G401.6 (cell line): ENCODE results near the gene WDTC1.
A peak's percentile ranks its signal among the peaks of the same experiment; 100 is the strongest.
"Not testable (repeated sequence)": the region's sequence is repeated elsewhere in the genome, so short reads cannot be mapped to it uniquely, and the experiment has no call there.

ENCODE experiments used
- FAIRE-seq: peaks from 2 replicates; lab custom pipeline; 2012; peaks lifted over from hg19 to GRCh38; lab: Jason Lieb, UNC

Gene WDTC1, protein sequence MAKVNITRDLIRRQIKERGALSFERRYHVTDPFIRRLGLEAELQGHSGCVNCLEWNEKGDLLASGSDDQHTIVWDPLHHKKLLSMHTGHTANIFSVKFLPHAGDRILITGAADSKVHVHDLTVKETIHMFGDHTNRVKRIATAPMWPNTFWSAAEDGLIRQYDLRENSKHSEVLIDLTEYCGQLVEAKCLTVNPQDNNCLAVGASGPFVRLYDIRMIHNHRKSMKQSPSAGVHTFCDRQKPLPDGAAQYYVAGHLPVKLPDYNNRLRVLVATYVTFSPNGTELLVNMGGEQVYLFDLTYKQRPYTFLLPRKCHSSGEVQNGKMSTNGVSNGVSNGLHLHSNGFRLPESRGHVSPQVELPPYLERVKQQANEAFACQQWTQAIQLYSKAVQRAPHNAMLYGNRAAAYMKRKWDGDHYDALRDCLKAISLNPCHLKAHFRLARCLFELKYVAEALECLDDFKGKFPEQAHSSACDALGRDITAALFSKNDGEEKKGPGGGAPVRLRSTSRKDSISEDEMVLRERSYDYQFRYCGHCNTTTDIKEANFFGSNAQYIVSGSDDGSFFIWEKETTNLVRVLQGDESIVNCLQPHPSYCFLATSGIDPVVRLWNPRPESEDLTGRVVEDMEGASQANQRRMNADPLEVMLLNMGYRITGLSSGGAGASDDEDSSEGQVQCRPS

DNA sequence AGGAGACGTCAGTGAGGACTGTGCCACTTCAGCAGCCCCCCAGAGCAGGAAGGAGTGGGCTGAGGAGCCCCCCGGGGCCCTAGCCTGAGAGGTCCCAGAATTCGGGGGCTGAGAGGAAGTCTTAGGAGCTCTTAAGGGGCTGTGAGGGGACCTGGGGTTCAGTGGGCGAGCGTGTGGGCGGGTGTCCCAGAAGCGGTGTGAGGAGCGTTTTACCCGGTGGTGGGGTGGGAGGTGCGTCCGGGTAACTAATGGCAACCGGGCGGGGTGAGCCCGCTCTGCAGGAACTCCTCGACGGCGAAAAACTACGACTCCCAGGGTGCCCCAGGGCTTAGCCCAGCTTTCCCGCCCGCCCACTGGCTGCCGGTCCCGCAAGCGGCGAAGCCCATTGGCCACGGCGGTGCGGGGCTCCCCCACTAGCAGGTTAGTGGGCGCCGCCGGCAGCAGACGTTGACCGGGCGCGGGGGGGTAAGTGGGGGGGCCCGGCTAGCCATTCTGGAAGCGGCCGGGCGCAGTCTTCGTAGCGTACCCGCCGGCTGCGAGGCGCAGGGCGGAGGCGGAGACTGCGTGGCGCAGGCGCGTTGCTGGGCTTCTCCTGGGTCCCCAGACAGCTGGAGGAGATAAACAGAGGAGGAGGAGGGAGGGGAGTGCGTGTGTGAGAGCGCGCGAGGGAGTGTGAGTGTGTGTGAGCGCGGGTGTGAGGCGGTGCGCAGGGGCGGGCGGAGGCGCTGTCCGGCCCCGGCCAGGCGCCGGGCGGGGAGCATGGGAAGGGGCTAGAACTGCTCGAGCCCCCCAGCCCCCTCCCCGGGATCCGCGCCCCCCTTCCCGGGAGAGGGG is at the start of gene WDTC1:
TSS of gene WDTC1 (plus strand) at position 584 of the 834 bp plus-strand sequence. CDS start 26,423 bp downstream, outside the sequence.
- FAIRE-seq = peak; percentile 95

DNA sequence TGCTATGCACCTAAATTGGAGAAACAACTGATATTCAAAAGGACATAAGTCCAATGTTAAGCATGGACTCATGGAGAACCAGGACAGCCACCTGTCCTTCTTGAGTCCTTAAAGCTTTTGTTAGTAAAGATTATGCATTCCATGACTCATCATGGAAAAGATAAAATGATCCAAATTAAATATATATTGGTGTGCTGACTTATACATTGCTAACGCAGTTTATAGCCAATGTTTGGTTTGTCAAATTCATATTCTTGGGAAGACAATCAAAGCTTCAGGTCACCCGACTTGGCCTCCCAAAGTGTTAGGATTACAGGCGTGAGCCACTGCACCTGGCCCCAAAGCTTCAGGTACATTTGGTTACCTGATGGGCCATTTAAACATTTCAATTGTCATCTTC is 49.8 kb upstream of the WDTC1 start:
- FAIRE-seq = not testable (repeated sequence)

DNA sequence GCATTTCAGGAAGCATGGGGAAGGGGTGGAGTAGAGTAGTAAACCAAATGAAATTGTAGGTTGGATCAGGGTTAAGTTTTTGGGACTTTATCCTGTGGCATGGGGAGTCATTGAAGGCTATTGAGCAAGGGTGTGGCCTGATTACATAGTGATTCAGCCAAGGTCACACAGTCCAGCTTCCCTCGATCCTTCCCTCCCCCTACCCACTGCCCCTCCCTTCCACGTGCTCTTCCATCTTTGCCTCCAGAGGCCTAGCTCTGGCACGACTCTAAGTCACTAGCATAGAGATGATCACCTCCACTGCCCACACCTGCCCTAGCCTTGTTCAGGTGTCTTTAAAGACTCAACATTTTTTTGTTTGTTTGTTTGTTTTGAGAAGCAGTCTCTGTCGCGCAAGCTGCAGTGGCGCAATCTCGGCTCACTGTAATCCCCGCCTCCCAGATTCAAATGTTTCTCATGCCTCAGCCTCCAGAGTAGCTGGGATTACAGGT is 42.3 kb upstream of the WDTC1 start:
- no peak for FAIRE-seq

DNA sequence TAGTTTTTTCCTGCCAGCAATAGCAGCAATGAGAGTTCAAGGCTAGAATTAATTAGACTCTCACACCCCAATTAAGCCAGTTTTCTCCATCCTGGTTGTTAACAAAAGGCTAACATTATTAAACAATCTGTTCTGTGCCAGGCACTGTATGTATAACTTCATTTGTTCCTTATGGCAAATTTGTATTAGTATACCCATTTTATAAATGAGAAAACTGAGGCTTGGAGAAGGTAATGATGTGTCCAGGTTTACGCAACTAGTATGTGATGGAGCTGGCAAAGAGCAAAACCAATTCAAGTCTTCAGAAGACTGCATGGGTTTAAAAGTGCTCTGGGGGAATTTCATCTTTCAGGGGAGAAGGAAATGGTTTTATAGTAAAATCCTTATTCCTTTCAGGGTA is 41.2 kb upstream of the WDTC1 start:
- FAIRE-seq = no peak

DNA sequence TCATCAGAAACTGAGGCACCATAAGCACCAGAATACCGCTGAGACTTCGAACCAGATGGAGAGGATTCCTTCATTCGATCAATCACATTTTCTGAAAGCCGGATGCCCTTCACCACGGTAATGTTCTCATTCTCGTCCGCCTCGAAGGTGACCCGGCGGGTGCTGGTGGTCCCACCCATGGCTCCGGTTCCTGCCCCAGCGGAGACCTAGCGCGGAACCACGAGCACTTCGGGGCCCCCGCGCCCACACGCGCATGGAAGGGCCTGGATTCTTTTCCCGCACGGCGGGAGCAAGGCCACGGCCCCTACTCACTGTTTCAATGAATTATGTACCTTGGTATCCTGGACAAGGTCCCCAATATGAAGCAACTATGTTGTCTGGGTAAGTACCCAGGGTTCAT is 33.1 kb upstream of the WDTC1 start:
- FAIRE-seq = no peak

DNA sequence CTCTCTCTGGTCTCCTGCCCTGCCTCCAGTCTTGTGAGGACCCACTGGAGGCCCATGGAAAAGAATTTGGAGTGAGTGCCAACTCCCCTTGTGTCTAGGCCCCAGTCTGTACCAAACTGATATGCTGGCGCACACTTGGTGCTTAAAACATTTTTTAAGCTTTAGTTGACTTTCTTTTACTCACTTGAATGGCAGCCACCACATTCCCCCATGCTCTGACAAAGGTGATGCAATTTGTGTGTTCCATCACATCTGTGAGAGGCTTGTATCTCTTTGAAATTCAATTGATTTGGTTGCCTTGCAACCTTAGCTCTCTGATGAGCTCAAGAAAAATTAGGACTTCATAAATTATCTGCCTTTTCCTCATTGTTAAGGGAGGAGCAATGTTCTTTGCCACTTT is 30.5 kb upstream of the WDTC1 start:
- no peak for FAIRE-seq

DNA sequence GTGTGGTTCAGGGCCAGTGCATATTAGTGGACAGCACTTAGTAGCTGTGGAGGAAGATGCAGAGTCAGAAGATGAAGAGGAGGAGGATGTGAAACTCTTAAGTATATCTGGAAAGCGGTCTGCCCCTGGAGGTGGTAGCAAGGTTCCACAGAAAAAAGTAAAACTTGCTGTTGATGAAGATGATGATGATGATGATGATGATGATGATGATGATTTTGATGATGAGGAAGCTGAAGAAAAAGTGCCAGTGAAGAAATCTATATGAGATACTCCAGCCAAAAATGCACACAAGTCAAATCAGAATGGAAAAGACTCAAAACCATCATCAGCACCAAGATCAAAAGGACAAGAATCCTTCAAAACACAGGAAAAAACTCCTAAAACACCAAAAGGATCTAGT is 27.2 kb upstream of the WDTC1 start:
- FAIRE-seq = not testable (repeated sequence)

DNA sequence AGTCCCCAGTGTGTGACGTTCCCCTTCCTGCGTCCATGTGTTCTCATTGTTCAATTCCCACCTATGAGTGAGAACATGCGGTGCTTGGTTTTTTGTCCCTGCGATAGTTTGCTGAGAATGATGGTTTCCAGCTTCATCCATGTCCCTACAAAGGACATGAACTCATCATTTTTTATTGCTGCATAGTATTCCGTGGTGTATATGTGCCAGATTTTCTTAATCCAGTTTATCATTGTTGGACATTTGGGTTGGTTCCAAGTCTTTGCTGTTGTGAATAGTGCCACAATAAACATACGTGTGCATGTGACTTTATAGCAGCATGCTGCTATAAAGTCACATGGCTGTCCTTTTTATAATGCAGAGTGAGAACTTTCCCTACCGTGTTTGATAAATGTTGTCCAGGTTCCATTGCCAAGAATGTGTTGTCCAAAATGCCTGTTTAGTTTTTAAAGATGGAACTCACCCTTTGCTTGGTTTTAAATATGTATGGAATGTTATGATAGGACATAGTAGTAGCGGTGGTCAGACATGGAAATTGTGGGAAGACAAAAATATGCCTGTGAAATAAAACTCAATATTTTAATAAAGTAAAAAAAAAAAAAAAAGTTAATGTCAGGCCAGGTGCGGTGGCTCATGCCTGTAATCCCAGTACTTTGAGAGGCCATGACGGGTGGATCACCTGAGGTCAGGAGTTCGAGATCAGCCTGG is 26.1 kb upstream of the WDTC1 start:
- not testable (repeated sequence) for FAIRE-seq

DNA sequence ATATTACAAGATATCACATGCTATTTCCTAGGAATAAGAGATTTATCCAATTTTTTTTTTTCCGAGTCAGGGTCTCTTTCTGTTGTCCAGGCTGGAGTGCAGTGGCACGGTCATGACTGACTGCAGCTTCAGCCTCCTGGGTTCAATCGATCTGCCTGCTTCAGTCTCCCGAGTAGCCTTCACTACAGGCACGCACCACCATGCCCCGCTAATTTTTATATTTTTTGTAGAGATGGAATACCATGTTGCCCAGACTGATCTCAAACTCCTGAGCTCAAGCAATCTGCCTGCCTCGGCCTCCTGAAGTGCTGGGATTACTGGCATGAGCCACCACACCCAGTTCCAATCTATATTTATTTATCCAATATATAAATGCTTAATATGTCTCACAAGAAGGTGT is 18.0 kb upstream of the WDTC1 start:
- no peak for FAIRE-seq

DNA sequence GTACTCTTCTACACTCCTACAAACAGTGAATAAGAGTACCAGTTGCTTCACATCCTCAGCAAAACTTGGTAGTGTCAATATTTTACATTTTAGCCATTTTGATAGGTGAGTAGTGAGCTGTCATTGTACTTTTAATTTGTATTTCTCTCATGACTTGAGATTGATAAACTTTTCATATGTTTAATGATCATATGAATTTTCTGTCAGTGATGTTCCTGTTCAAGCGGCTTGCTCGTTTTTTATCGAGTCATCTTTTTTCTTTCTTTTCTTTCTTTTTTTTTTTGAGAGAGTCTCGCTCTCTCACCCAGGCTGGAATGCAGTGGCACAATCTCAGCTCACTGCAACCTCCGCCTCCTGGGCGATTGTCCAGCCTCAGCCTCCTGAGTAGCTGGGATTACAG is 17.0 kb upstream of the WDTC1 start:
- FAIRE-seq = no peak

DNA sequence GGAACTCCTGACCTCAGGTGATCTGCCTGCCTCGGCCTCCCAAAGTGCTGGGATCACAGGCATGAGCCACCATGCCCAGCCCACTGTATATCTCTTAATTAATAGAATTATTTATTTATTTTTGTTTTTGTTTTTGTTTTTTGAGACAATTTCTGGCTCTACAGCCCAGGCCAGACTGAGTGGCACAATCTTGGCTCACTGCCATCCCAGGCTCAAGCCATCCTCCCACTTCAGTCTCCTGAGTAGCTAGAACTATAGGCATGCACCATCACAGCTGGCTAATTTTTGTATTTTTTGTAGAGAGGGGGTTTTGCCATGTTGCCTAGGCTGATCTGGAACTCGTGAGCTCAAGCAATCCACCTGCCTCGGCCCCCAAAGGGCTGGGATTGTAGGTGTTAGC is 15.7 kb upstream of the WDTC1 start:
- FAIRE-seq = no peak

DNA sequence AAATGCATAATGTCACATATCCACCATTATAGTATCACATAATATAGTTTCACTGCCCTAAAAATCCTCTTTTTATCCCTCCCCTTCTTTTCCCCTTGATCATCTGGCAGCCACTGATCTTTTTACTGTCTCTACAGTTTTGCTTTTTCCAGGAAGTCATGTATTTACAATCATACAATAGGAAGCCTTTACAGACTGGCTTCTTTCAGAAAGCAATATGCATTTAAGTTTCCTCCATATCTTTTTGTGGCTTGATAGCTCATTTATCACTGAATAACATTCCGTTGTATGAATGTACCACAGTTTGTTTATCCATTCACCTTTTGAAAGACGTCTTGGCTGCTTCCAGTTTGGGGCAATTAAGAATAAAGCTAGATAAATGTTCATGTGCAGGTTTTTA is 14.3 kb upstream of the WDTC1 start:
- FAIRE-seq = no peak

DNA sequence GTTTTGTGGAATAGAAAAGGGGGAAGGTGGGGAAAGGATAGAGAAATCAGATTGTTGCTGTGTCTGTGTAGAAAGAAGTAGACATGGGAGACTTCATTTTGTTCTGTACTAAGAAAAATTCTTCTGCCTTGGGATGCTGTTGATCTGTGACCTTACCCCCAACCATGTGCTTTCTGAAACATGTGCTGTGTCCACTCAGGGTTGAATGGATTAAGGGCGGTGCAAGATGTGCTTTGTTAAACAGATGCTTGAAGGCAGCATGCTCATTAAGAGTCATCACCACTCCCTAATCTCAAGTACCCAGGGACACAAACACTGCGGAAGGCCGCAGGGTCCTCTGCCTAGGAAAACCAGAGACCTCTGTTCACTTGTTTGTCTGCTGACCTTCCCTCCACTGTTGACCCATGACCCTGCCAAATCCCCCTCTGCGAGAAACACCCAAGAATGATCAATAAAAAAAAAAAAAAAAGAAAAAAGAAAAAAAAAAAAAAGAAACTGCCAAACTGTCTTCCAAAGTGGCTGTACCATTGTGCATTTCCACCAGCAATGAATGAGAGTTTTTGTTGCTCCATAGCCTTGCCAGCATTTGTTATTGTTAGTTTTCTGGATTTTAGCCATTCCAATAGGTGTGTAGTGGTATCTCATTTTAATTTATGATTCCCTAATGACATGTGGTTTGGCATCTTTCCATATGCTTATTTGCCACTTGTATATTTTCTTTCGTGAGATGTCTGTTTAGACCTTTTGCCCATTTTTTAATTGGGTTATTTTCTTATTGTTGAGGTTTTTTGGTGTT is 13.5 kb upstream of the WDTC1 start:
- FAIRE-seq = not testable (repeated sequence)

DNA sequence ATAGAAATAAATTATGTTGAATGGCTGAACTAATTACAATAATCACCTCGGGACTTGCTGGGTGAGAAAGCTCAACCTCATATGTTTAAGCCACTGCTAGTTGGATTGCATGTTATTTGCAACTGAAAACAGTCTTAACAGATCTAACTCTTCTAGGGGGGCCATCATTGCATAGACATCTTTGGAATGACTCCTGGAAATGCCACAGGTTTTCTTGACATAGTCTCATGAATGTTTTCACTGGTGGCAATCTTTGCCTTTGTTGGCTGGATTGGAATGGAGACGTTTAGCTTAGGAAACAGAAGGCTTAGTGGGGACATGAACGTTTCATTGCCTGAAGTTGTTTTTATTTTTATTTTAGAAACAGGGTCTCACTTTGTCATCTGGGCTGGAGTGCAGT is 8.8 kb upstream of the WDTC1 start:
- no peak for FAIRE-seq

DNA sequence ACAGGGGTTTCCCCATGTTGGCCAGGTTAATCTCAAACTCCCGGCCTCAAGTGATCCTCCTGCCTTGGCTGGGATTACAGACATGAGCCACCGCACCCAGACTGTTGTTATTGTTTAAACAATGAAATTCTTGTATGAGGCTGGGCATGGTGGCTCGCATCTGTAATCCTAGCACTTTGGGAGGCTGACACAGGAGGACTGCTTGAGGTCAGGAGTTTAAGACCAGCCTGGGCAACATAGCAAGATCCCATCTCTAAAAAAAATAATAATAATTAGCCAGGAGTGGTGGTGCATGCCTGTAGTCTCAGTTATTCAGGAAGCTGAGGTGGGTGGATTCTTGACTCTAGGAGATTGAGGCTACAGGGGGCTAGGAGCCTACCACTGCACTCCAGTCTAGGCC is 6.7 kb upstream of the WDTC1 start:
- FAIRE-seq = no peak

DNA sequence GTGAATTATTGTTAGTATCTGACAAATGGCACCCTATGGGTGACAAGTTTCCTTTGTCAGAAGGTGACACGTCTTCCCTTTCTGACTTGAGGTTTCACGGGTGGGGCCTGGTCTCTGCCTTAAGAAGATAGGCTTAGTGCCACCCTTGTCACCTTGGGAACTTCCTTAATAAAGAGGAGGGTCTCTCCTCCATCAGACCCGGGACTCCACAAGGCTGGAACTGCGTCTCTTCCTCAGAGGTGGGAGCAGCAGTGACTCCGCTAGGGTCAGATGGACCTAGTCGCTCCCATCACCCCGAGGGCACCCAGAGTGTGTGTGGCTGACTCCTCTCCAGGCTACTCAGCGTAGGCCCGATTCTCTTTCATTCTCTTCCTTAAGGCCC is 774 bp upstream of the WDTC1 start:
- no peak for FAIRE-seq

DNA sequence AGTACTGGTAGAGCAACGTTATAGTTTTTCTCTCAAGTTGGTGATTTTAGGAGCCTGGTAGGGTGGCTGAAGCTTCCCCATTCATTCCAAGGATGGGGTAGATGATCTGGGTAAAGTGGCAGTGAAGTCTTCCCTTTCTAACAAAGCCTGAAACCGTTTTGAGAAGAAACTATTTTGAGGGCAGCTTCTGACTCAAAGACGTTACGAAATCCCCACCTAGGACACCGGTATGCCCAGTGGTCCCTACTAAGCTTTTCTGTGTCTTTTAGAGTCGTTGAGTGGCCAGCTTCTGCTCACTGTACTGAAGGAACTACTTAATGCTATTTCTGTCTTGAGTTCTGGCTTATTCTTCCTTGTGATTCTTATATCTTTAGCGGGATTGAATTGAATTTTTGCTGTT is 1.4 kb downstream of the WDTC1 start:
- FAIRE-seq = no peak

DNA sequence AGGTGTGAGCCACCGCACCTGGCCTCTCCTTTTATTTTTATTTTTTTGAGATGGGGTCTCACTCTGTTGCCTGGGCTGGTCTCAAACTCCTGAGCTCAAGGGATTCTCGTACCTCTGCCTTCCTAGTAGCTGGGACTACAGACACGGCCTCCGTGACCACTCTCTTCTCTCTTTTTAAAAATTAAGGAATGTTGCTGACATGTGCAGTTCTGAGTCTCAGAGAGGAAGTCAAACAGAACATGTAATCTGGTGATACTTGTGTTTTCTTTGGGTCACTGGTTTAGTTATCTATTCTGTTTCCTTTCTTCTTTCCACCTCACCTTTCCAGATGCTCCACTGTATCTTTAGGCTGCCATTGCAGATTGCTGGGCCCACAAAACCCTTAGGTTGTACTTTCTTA is 2.7 kb downstream of the WDTC1 start:
- FAIRE-seq = no peak

DNA sequence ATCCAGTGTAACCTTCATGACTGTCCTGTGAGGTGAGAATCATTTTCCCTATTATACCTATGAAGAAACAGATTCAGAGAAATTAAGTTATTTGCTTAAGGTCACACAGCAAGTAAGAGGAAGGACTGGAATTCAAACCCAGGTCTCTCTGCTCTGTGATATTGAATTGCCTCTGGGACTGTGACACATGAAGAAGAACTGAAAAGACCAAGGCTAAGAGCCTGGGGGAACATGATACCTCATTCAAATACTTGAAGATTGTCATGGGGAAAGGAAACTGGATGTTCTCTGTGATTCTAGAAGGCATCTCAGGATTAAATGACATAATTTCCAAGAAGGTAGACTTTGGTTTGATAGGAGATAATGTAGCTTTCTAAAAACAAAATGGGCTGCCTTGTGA is 3.6 kb downstream of the WDTC1 start:
- FAIRE-seq = no peak

DNA sequence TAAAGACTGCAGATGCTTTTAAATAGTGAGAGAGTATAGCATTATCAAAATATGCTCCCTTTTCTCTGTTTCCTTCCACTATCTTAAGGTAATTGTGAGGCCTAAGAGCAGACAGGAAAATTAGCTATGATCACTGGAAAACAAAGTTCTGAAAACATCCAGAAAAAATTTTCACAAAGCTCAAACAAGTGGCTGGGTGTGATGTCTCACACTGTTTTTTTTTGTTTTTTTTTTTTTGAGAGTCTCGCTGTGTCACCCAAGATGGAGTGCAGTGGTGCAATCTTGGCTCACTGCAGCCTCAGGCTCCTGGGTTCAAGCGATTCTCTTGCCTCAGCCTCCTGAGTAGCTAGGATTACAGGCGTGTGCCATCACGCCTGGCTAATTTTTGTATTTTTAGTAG is 7.2 kb downstream of the WDTC1 start:
- no peak for FAIRE-seq

DNA sequence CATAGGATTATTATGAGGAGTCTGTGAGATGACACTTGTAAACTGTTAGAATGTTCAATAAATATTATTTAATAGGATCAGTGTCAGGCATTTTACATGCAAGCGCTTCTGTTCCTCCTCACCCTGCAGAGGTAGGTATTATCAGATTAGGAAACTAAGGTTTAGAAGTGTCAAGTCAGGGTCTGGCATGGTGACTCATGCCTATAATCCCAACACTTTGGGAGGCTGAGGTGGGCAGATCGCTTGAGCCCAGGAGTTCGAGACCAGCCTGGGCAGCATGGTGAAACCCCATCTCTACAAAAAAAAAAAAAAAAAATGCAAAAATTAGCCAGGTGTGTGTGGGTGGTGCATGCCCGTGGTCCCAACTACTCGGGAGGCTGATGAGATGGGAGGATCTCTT is 9.2 kb downstream of the WDTC1 start:
- FAIRE-seq = not testable (repeated sequence)
